NCI-H226 (cell line): ENCODE data around the gene OS9.
"Not testable (repeated sequence)": the region's sequence is repeated elsewhere in the genome, so short reads cannot be mapped to it uniquely, and the experiment has no call there.

ENCODE experiments used
- DNase-seq: peaks from one replicate; pipeline ENCODE4 v3.0.0-alpha.2; 2015

The OS9 gene

GRCh38 chr12:57695770-57696432 is 2.0 kb downstream of the OS9 start:
- DNase-seq = no peak

- DNase-seq = no peak
These were observed 3.1 kb downstream of the OS9 start for GRCh38 chr12:57697076-57697475.

- DNase-seq = no peak
These were observed 4.5 kb downstream of the OS9 start for GRCh38 chr12:57698414-57698813.

- no peak for DNase-seq
These were observed 6.4 kb downstream of the OS9 start for GRCh38 chr12:57700317-57700716.

GRCh38 chr12:57707250-57707649 is 13.3 kb downstream of the OS9 start:
- DNase-seq = no peak

- no peak for DNase-seq
These were observed 14.4 kb downstream of the OS9 start for GRCh38 chr12:57708296-57708695.

- DNase-seq = no peak
These were observed 18.8 kb downstream of the OS9 start for GRCh38 chr12:57712701-57713100.

GRCh38 chr12:57713209-57713608 is 19.3 kb downstream of the OS9 start:
- DNase-seq = no peak

- not testable (repeated sequence) for DNase-seq
These were observed 21.3 kb downstream of the OS9 start for GRCh38 chr12:57715036-57715748.

GRCh38 chr12:57715786-57716185 is 21.9 kb downstream of the OS9 start:
- no peak for DNase-seq

GRCh38 chr12:57716305-57716704 is 22.4 kb downstream of the OS9 start:
- DNase-seq = no peak

- no peak for DNase-seq
These were observed 23.2 kb downstream of the OS9 start for GRCh38 chr12:57717131-57717530.

- no peak for DNase-seq
These were observed 24.1 kb downstream of the OS9 start for GRCh38 chr12:57717846-57718640.

- no peak for DNase-seq
These were observed 25.0 kb downstream of the OS9 start for GRCh38 chr12:57718641-57719528.

- no peak for DNase-seq
These were observed 26.1 kb downstream of the OS9 start for GRCh38 chr12:57719777-57720605.

GRCh38 chr12:57720606-57721595 is 27.0 kb downstream of the OS9 start:
- DNase-seq = no peak

GRCh38 chr12:57721846-57722608 is 28.1 kb downstream of the OS9 start:
- DNase-seq = not testable (repeated sequence)

GRCh38 chr12:57722716-57723629 is 29.0 kb downstream of the OS9 start:
- DNase-seq = no peak

- DNase-seq = no peak
These were observed 29.7 kb downstream of the OS9 start for GRCh38 chr12:57723630-57723962.
